Osteoblast (primary cell): ENCODE results near the gene ATG14. TPM values are rescaled to one million over a fixed set of nuclear protein-coding genes. Genes with fewer than 3 reads are reported as not detected.
A peak's percentile ranks its signal among the peaks of the same experiment; 100 is the strongest.

Experiments
- DNase-seq: peaks from one replicate; pipeline ENCODE4 v3.0.0; 2011; ENCODE audit warnings: low spot score, mixed read lengths; ENCODE audit not compliant: insufficient read length; ENCODE audit errors: missing footprints
- H2AFZ ChIP-seq: 2 replicates; pipeline ENCODE4 v1.6.0; 2011; ENCODE audit warnings: mild to moderate bottlenecking, low read length
- H3K27ac ChIP-seq: 2 replicates; pipeline ENCODE4 v1.5.1; 2011; ENCODE audit warnings: mild to moderate bottlenecking, low read depth, low read length, moderate library complexity
- H3K27me3 ChIP-seq: 2 replicates; pipeline ENCODE4 v1.6.0; 2012; ENCODE audit warnings: mild to moderate bottlenecking, control low read depth, inconsistent platforms, low read length, moderate library complexity; ENCODE audit not compliant: insufficient read depth
- H3K36me3 ChIP-seq: 2 replicates; pipeline ENCODE4 v1.5.1; 2011; ENCODE audit warnings: mild to moderate bottlenecking, low read length, control low read depth, moderate library complexity; ENCODE audit not compliant: insufficient read depth
- H3K4me1 ChIP-seq: 2 replicates; pipeline ENCODE4 v1.5.1; 2011; ENCODE audit warnings: mild to moderate bottlenecking, low read length, control low read depth, moderate library complexity; ENCODE audit not compliant: insufficient read depth
- H3K4me2 ChIP-seq: 2 replicates; pipeline ENCODE4 v1.6.0; 2011; ENCODE audit warnings: mild to moderate bottlenecking, low read length; ENCODE audit not compliant: insufficient read depth
- H3K4me3 ChIP-seq: fragments of 200-600 bp; sonication (generic); 3 replicates; pipeline ENCODE4 v1.5.1; 2012; ENCODE audit warnings: mild to moderate bottlenecking, low read length, inconsistent platforms; ENCODE audit not compliant: insufficient read depth
- H3K79me2 ChIP-seq: 2 replicates; pipeline ENCODE4 v1.6.0; 2012; ENCODE audit warnings: mild to moderate bottlenecking, low read length, control low read depth, inconsistent platforms; ENCODE audit not compliant: insufficient read depth
- H3K9me3 ChIP-seq: 2 replicates; pipeline ENCODE4 v1.5.1; 2011; ENCODE audit warnings: low read depth, low read length, control low read depth
- H4K20me1 ChIP-seq: 2 replicates; pipeline ENCODE4 v1.6.0; 2012; ENCODE audit warnings: mild to moderate bottlenecking, low read length, control low read depth; ENCODE audit not compliant: insufficient read depth
- CTCF ChIP-seq: IDR thresholded peaks from 2 replicates; pipeline ENCODE4 v1.5.1; 2011; ENCODE audit warnings: mild to moderate bottlenecking, low read depth, low read length, moderate library complexity; ENCODE audit errors: extremely low read depth
- total RNA-seq: library from RNA; depleted of rRNA; stranded (reverse); fragments of >200 nt; gene quantifications from 2 replicates; pipeline ENCODE4 v1.2.3, GENCODE V29; 2012

Gene ATG14
- total RNA-seq, 1 donor, result 21.7 TPM

DNA sequence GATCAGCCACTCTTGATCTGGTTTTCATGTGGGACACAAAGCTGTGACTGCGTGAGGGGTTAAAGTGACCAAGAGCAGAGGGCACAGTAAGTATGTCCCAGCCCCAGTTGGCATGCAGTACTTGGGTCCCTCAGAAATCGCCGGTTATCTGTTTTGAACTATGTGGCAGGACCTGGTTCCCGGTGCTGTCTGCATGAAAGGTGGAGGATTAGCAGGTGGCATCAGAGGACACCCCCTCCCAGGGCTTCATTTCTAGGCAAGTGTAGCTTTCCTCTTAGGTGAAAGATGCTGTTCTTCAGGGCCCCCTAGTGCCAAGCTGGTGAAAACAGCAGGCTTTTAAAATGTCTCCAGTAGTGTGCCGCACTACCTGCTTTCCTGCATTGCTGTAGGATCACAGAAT, 57.1 kb downstream of the ATG14 start:
- H3K79me2 ChIP-seq, result peaks cover 3% of the 10 kb centered on the region
- DNase-seq, result peak; percentile 80

DNA sequence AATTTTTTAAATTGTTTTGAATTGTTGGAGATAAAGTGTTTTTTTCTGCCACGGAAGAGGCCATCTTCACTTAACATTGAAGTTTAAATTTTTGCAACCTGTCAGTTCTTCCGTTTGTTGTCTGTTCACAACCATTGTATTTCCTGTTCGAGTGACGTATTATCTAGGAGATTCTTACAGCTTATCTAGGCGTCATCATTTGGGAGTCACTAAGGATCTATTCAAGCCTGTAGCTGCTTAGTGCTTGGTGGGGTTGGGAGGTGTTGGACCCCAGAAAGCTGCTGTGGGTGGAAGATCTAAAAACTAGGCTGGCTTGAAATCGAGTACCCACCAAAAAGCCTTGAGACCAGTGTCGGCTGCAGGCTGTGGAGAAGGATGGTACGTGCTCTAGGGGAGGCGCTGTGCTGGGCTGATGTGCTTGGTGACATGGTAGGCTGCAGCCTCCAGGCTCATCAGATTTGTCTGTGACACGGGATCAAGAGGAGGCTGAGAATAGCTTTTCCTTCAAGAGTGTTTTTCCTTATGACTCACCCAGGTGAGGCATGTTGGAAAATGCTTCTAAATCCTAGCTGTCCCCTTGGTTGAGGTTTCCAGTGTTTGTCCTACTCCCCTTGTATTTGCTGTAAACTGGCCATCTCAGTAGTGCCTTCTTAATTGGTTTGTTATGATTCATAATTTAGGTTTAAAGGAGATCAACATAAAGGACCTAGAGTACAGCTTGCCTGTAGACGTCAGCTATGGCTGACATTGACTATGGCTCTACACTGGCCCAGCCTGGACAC, 57.8 kb downstream of the ATG14 start:
- Histone ChIP-seq H3K79me2 (peaks cover 8% of the 10 kb centered on the region), H2AFZ (no peak overlapping the region), H3K9me3 (no peaks in the 10 kb centered on the region), H3K27ac (no peak overlapping the region), H3K36me3 (peaks cover 33% of the 10 kb centered on the region), H3K4me2 (no peak overlapping the region), H4K20me1 (peaks cover 9% of the 10 kb centered on the region), H3K27me3 (no peaks in the 10 kb centered on the region), H3K4me1 (no peaks in the 10 kb centered on the region), H3K4me3 (no peak overlapping the region)
- no peak for TF ChIP-seq CTCF
- DNase-seq, result no peak

More for the DNA sequence above, 57.1 kb downstream of the ATG14 start:
- Histone ChIP-seq H4K20me1 (peaks cover 9% of the 10 kb centered on the region), H3K27ac (no peak overlapping the region), H3K9me3 (no peaks in the 10 kb centered on the region), H2AFZ (no peak overlapping the region), H3K4me1 (no peaks in the 10 kb centered on the region), H3K4me3 (no peak overlapping the region), H3K27me3 (no peaks in the 10 kb centered on the region), H3K36me3 (peaks cover 33% of the 10 kb centered on the region), H3K4me2 (no peak overlapping the region)
- peak; percentile 64 for TF ChIP-seq CTCF

GRCh38 chr14:55352201-55352600, 59.4 kb downstream of the ATG14 start:
- Histone ChIP-seq H3K36me3 (peaks cover 33% of the 10 kb centered on the region), H3K4me2 (no peak overlapping the region), H3K9me3 (no peaks in the 10 kb centered on the region), H2AFZ (no peak overlapping the region), H3K4me3 (no peak overlapping the region), H3K27me3 (no peaks in the 10 kb centered on the region), H3K4me1 (no peaks in the 10 kb centered on the region), H4K20me1 (peaks cover 12% of the 10 kb centered on the region), H3K79me2 (peaks cover 24% of the 10 kb centered on the region), H3K27ac (no peak overlapping the region)
- DNase-seq, result no peak
- no peak for TF ChIP-seq CTCF

GRCh38 chr14:55351111-55351510, 60.5 kb downstream of the ATG14 start:
- H4K20me1 ChIP-seq, result peaks cover 13% of the 10 kb centered on the region

More at GRCh38 chr14:55351111-55351510, 60.5 kb downstream of the ATG14 start:
- DNase-seq, result no peak
- no peak for TF ChIP-seq CTCF
- no peak overlapping the region for H3K27ac ChIP-seq
- no peaks in the 10 kb centered on the region for H3K4me1 ChIP-seq
- H3K79me2 ChIP-seq, result peaks cover 34% of the 10 kb centered on the region
- H3K4me3 ChIP-seq, result no peak overlapping the region
- H2AFZ ChIP-seq, result no peak overlapping the region
- H3K9me3 ChIP-seq, result no peaks in the 10 kb centered on the region
- no peaks in the 10 kb centered on the region for H3K27me3 ChIP-seq
- H3K36me3 ChIP-seq, result peaks cover 33% of the 10 kb centered on the region
- H3K4me2 ChIP-seq, result no peak overlapping the region
